Ovary (tissue), 9 donors: Measurements from ENCODE around the gene WWOX. TPM values are rescaled to one million over a fixed set of nuclear protein-coding genes. Genes with fewer than 3 reads are reported as not detected.

Experiments
- DNase-seq, 5 donors: peaks; one replicate each; pipeline ENCODE4 v3.0.0-alpha.2; 2019 to 2020
- H3K27ac ChIP-seq, 2 donors: fragments of 200-600 bp; one replicate each; pipeline versions ENCODE4 v1.5.1 to v1.8.0; 2019 to 2022
- H3K27me3 ChIP-seq: fragments of 200-600 bp; one replicate; pipeline ENCODE4 v1.8.0; 2022
- H3K36me3 ChIP-seq: fragments of 200-600 bp; sonication (generic); one replicate; pipeline ENCODE4 v1.5.1; 2019
- H3K4me1 ChIP-seq: one replicate; pipeline ENCODE4 v1.8.1; 2013; ENCODE audit warnings: mild to moderate bottlenecking, moderate library complexity; ENCODE audit not compliant: insufficient read depth
- H3K4me3 ChIP-seq: fragments of 200-600 bp; sonication (generic); one replicate; pipeline ENCODE4 v1.5.1; 2017
- H3K9me3 ChIP-seq, 2 donors: fragments of 200-600 bp in 1 of 2; sonication (generic) in 1 of 2; one replicate each; pipeline versions ENCODE4 v1.5.1 to v1.8.1; 2013 to 2019; ENCODE audit warnings: mild to moderate bottlenecking in 1 of 2, moderate library complexity in 1 of 2
- EP300 ChIP-seq: sonication (generic); formaldehyde crosslinking; IDR thresholded peaks from one replicate; pipeline ENCODE4 v1.6.1; 2017; ENCODE audit warnings: antibody characterized with exemption
- POLR2A ChIP-seq: fragments of 450-650 bp; IDR thresholded peaks from one replicate; pipeline ENCODE4 v1.6.1; 2017; ENCODE audit warnings: antibody characterized with exemption, mild to moderate bottlenecking, moderate library complexity
- WGBS, 3 donors: extraction: QIAGEN DNeasy Blood & Tissue Kit in 1 of 3; methylation state at CpG; one replicate each; pipeline versions ENCODE4 v1.1.5 to v1.1.7; 2013 to 2017; 5-methylcytosine and 5-hydroxymethylcytosine counted together
- intact Hi-C, 4 donors: fragments of 100-400 bp; cut with DNase I; formaldehyde crosslinking; loops; one replicate each; pipeline versions ENCODE4 v1.11.0 to v1.15.1; 2022 to 2023
- polyA plus RNA-seq, 2 donors: library from polyadenylated mRNA; stranded (reverse); fragments of 200-250 nt in 1 of 2; fragments of 350-450 nt in 1 of 2; fragmentation: Illumina TruSeq in 1 of 2; extraction: RNeasy Lipid Tissue Mini Kit (QIAGEN cat#74804) in 1 of 2; gene quantifications; one replicate each; pipeline ENCODE4 v1.2.3, GENCODE V29; 2013 to 2014
- total RNA-seq, 7 donors: library from RNA; depleted of rRNA in 2 of 7; stranded (reverse); fragments of >200 nt in 2 of 7; fragmentation: NEBNext Ultra II Directional in 3 of 7; extraction: Animal tissue kit (Norgen Biotek cat#: 25700) in 3 of 7; gene quantifications; one replicate each; pipeline versions ENCODE4 v1.1.0 to v1.2.4, GENCODE V29; 2016 to 2023
- TF ChIP-seq, protein P1 (sequence below), 3 donors: fragments of 450-650 bp in 2 of 3; fragments of 200-600 bp in 1 of 3; IDR thresholded peaks; one replicate each; pipeline versions ENCODE4 v1.5.1 to v1.8.0; 2016 to 2022; ENCODE audit warnings: antibody characterized with exemption in 3 of 3, mild to moderate bottlenecking in 1 of 3
- donor health status: DM: no; HTN: no; CAD: no; lungs with moderate emphysema.
- donor health status: DM: no; HTN: no; CAD: no.
- donor health status: Bipolar disorder and iron deficiency.
- donor health status: DM: yes; HTN: yes; CAD: no.
- donor health status: DM: no; HTN: no; CAD: no.
- donor health status: DM: yes; HTN: yes; CAD: no.

The WWOX gene
- total and polyA plus RNA-seq, 9 donors: 11.0 to 40.5 (median 25.2) TPM

DNA sequence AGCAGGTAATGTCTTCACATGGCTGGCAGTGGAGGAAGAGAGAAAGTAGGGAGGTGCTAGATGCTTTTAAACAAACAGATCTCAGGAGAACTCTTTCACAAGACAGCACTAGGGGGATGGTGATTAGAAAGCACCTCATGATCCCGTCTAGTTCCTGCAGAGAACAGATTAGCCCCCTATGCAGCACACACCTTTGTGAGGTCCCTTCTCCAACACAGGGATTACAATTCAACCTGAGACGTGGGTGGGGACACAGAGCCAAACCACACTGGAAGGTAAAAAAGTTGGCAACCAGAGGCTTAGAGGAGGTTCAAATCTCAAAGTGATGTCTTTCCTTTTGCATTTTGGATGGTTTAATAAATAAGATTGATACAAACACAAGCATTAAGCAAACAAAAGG, 394.7 kb downstream of the WWOX start:
- peaks cover 4% of the 10 kb centered on the region for H3K4me1 ChIP-seq
- H3K9me3 ChIP-seq: no peaks in the 10 kb centered on the region
- no peaks in the 10 kb centered on the region for H3K27me3 ChIP-seq
- TF ChIP-seq, protein P1, sequence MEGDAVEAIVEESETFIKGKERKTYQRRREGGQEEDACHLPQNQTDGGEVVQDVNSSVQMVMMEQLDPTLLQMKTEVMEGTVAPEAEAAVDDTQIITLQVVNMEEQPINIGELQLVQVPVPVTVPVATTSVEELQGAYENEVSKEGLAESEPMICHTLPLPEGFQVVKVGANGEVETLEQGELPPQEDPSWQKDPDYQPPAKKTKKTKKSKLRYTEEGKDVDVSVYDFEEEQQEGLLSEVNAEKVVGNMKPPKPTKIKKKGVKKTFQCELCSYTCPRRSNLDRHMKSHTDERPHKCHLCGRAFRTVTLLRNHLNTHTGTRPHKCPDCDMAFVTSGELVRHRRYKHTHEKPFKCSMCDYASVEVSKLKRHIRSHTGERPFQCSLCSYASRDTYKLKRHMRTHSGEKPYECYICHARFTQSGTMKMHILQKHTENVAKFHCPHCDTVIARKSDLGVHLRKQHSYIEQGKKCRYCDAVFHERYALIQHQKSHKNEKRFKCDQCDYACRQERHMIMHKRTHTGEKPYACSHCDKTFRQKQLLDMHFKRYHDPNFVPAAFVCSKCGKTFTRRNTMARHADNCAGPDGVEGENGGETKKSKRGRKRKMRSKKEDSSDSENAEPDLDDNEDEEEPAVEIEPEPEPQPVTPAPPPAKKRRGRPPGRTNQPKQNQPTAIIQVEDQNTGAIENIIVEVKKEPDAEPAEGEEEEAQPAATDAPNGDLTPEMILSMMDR (IDR thresholded peaks at IDR 0.05): no peak
- TF ChIP-seq EP300 (no peak), POLR2A (no peak)
- H3K27ac ChIP-seq: no peak overlapping the region
- intact Hi-C loops: no loop called here
- no peak overlapping the region for H3K4me3 ChIP-seq
- H3K36me3 ChIP-seq: no peaks in the 10 kb centered on the region
- WGBS, 3 donors: 92 to 98% (median 92%) methylated on average over 2 of the region's 2 CpGs
- DNase-seq: no peak

DNA sequence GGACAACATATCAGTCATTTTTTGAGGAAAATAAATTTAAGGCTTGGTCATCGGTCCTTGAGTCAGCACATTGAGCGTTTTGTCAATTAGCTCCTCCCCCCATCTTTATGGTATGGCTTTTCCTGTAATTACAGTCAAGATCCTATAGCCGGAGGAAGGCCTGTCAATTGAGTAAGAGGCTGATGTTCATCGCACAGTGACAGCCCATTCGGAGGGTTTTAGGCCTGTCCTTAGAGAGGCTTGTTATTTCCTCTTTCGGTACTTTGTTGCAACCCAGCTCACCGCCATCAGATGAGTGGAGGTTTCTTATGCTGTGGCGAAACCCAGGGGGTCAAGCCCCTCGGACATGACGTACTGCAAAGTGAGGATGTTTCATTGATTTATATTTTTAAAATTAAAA, 395.2 kb downstream of the WWOX start:
- Histone ChIP-seq H3K27me3 (no peaks in the 10 kb centered on the region), H3K9me3 (no peaks in the 10 kb centered on the region), H3K4me3 (no peak overlapping the region), H3K27ac (no peak overlapping the region), H3K36me3 (no peaks in the 10 kb centered on the region), H3K4me1 (peaks cover 4% of the 10 kb centered on the region)
- DNase-seq: no peak
- intact Hi-C loops: no loop called here
- TF ChIP-seq, protein P1 (IDR thresholded peaks at IDR 0.05): no peak
- no peak for TF ChIP-seq EP300
- TF ChIP-seq POLR2A: no peak
- 95 to 97% (median 96%) methylated on average over 10 of the region's 10 CpGs for WGBS, 3 donors

DNA sequence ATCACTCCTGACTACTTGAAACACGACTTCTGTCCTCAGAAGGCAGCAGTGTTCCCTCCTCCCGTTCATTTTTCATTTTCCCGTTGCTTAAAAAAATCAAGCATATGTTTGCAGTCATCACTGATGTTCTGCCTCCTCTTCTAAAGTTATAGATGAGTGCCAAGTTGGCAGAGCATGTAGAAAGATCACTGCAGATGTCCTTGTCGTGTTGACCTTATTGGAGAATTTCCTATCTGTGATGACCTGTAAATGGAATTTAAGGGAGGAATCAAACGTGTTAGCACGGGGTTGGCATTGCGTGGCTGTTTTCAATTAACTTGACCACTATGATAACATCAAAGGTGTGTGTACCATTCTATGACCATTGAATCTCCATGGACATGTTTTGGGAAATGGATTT, 396.7 kb downstream of the WWOX start:
- Histone ChIP-seq H3K36me3 (no peaks in the 10 kb centered on the region), H3K4me3 (no peak overlapping the region), H3K4me1 (peaks cover 8% of the 10 kb centered on the region), H3K27me3 (no peaks in the 10 kb centered on the region), H3K9me3 (no peaks in the 10 kb centered on the region), H3K27ac (no peak overlapping the region)
- no peak for DNase-seq
- TF ChIP-seq, protein P1 (IDR thresholded peaks at IDR 0.05): no peak
- TF ChIP-seq EP300: no peak
- TF ChIP-seq POLR2A: no peak
- WGBS, 3 donors: 80 to 83% (median 81%) methylated on average over 7 of the region's 7 CpGs
- intact Hi-C loops: no loop called here

DNA sequence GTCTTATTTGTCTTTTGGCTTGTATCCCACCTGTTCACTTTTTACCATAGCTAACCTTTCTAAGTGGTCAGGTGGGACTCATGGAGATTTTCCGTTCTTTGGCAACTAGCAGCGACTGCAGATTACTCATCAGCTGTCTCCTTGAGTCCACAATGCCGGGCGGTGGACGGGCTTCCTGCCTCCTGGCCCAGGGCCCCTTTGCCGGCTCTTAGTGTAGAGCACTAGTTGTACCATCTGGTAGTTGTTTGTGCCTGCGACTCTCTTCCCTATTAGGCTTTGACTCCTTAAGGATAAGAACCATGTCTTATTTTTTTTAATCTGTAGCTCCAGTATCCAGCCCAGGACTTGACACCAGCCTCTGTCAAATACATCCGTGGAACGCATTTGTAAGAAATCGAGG, 399.9 kb downstream of the WWOX start:
- peaks cover 11% of the 10 kb centered on the region for H3K4me1 ChIP-seq
- H3K27ac ChIP-seq: no peak overlapping the region
- TF ChIP-seq POLR2A: no peak
- no peak for TF ChIP-seq EP300
- TF ChIP-seq, protein P1 (IDR thresholded peaks at IDR 0.05): no peak
- no peak overlapping the region for H3K4me3 ChIP-seq
- H3K9me3 ChIP-seq: no peaks in the 10 kb centered on the region
- WGBS, 3 donors: 64 to 68% (median 65%) methylated on average over 10 of the region's 10 CpGs
- DNase-seq: no peak
- intact Hi-C loops: no loop called here
- no peaks in the 10 kb centered on the region for H3K36me3 ChIP-seq
- no peaks in the 10 kb centered on the region for H3K27me3 ChIP-seq
